Liver (tissue), 3 donors: ENCODE measurements around the gene ATP10B.

Experiments used
- GABPA ChIP-seq, 2 donors: IDR thresholded peaks in 1 of 2; conservative IDR thresholded peaks in 1 of 2; 2 replicates each; pipeline ENCODE4 v1.6.1; 2016; ENCODE audit warnings: antibody characterized with exemption in 2 of 2, mild to moderate bottlenecking in 1 of 2, moderate library complexity in 1 of 2
- NR2F2 ChIP-seq: IDR thresholded peaks from 2 replicates; pipeline ENCODE4 v1.6.1; 2016; ENCODE audit warnings: antibody characterized with exemption
- RAD21 ChIP-seq, 2 donors: IDR thresholded peaks; 2 replicates each; pipeline ENCODE4 v1.6.1; 2016; ENCODE audit warnings: antibody characterized with exemption in 2 of 2, mild to moderate bottlenecking in 2 of 2
- SP1 ChIP-seq: IDR thresholded peaks from 2 replicates; pipeline ENCODE4 v1.6.1; 2018; ENCODE audit warnings: antibody characterized with exemption, mild to moderate bottlenecking
- TAF1 ChIP-seq: conservative IDR thresholded peaks from 2 replicates; pipeline ENCODE4 v1.6.1; 2016; ENCODE audit warnings: antibody characterized with exemption, mild to moderate bottlenecking
- TF ChIP-seq, protein P1 (sequence below): fragments of 150-350 bp; IDR thresholded peaks from 2 replicates; pipeline ENCODE4 v1.5.1; 2017; ENCODE audit warnings: improper control_type of control experiment, low read depth, low read length; ENCODE audit not compliant: missing input control
- TF ChIP-seq, protein P2 (sequence below): IDR thresholded peaks from 2 replicates; pipeline ENCODE4 v1.6.1; 2016; ENCODE audit warnings: antibody characterized with exemption
- donor health status: healthy.
- donor health status: healthy.

GRCh38 chr5:160674901-160675300 lies 177.1 kb downstream of the ATP10B start:
- TF ChIP-seq, protein P1, sequence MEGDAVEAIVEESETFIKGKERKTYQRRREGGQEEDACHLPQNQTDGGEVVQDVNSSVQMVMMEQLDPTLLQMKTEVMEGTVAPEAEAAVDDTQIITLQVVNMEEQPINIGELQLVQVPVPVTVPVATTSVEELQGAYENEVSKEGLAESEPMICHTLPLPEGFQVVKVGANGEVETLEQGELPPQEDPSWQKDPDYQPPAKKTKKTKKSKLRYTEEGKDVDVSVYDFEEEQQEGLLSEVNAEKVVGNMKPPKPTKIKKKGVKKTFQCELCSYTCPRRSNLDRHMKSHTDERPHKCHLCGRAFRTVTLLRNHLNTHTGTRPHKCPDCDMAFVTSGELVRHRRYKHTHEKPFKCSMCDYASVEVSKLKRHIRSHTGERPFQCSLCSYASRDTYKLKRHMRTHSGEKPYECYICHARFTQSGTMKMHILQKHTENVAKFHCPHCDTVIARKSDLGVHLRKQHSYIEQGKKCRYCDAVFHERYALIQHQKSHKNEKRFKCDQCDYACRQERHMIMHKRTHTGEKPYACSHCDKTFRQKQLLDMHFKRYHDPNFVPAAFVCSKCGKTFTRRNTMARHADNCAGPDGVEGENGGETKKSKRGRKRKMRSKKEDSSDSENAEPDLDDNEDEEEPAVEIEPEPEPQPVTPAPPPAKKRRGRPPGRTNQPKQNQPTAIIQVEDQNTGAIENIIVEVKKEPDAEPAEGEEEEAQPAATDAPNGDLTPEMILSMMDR: no peak
- TF ChIP-seq RAD21 (IDR thresholded peaks at IDR 0.05) (no peak), NR2F2 (no peak), TAF1 (no peak), GABPA (IDR thresholded peaks at IDR 0.05 in 1 of 2, conservative IDR thresholded peaks at IDR 0.05 in 1 of 2) (no peak), SP1 (no peak)
- TF ChIP-seq, protein P2, sequence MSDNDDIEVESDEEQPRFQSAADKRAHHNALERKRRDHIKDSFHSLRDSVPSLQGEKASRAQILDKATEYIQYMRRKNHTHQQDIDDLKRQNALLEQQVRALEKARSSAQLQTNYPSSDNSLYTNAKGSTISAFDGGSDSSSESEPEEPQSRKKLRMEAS: no peak
